Fibroblast of skin of right quadriceps (primary cell): ENCODE data around the gene PARVA.
A peak's percentile ranks its signal among the peaks of the same experiment; 100 is the strongest.

Source experiments
- DNase-seq: peaks from one replicate; pipeline ENCODE4 v3.0.0-alpha.2; 2013

Gene PARVA

DNA sequence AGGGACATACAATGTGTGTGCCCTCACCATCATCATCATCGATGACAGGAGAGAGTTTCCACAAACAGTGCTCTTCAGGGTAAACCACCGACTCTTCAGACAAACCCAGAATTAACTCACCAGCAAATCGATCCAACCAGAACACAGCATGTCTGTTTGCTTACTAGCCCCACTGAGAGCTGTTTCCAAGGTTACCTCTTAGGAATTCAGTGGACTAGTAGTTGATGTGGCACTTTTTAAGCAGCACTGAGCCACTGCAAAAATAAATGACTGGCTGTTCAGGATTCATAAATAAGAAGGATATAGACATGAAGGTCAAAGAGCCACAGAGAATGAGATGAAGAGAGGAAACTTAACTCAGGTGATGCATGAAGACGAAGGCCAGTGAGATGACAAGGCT lies 83.1 kb downstream of the PARVA start:
- no peak for DNase-seq

DNA sequence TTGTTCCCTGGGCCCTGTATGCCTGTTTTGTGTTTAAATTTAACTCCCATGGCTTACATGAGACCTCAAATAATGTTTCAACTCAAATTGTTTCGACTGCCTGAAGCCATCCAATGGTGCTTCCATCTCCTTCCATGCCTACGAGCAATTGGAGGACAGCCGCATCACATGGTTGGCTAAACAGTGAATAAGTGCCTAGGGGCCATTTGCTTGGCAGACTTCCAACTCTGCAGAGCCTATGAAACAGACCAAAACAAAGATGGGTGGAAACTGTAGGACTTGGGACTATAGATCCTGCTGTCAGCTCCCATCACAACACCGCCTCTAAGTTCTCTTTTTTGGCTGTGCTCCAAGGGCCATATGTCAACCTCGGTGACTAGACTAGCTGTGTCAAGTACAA lies 84.1 kb downstream of the PARVA start:
- no peak for DNase-seq

DNA sequence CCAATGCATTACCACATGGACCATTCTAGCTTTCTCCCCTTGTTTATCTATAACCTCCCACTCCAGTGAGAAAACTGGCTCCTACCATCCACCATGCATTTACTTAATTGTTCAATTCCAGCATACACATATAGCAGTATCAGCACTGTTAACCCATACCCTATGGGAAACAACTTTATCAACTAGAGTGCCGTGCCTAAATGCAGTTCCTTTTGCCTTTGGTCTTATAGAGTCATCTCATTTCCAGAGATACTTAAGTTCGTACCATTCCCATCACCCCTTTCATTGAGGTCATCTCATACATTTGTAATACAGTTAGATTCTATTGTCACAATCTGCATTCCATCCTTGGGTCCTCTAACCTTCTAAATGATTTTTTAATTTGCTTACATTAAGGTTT lies 86.9 kb downstream of the PARVA start:
- DNase-seq = no peak

DNA sequence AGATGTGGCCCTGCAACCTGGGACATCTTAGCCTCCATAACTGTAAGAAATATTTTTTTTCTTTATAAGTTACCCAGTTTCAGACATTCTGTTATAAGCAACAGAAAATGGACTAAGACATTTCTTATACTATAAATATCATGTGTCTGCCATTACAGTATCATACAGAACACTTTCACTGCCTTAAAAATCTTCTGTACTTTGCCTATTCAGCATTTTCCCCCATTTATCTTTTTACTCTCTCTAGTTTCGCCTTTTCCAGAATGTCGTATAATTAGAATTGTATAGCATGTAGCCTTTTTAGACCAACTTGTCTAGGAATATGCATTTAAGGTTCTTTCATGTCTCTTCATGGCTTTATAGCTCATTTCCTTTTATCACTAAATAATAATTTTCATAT lies 88.0 kb downstream of the PARVA start:
- no peak for DNase-seq

DNA sequence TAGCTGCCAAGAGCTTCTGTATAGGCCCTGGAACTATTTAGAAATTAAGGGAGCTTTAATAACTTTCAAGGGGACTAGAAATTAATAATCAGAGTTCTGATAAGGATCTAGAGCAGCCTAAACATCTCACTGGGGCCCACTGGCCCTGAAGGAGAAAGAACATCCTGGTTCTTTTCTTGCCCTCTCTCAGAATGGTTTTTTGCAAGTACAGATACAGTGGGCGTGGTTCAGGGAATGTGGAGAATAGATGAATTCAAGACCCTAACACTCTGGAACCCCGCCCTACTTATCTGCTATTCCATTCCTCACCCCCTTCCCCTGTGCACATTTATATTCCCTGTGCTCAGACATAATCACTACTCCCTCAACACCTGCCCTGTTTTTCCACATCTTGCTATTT lies 90.2 kb downstream of the PARVA start:
- DNase-seq = no peak

DNA sequence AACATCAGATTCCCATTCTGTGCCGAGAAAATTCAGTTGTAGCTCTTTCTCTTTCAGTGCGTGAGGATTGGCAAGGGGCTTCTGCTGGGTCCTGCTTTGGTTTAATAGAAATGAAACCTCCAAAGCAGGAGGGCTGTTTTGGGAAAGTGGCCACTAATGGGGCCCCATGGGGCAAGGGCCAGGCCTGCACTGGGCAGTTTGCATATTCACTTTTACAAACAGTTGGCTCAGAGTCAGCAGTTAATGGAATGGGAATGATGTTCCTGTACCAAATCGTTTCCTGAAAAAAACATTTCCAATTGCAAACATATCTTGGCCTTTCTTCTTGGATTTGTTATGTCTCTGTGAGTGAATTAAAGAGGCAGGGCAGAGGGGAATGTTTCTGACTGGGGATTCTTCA lies 92.1 kb downstream of the PARVA start:
- no peak for DNase-seq

DNA sequence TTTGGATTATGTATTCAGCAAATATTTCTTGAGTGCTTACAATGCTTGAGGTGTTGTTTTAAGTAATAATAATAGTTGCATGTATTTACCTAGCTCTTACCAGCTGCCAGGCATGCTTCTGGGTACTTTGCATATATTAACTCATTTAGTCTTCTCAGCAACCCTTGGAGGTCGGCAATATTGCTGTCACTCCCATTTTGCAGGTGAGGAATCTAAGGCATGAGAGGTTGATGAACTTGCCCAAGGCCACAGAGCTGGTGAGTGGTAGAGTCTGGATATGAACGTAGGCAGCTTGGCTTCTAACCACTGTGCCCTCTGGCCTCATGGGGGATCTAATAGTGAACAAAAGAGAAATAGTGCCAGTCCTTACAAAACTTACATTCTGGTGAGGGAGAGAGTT lies 92.9 kb downstream of the PARVA start:
- no peak for DNase-seq

DNA sequence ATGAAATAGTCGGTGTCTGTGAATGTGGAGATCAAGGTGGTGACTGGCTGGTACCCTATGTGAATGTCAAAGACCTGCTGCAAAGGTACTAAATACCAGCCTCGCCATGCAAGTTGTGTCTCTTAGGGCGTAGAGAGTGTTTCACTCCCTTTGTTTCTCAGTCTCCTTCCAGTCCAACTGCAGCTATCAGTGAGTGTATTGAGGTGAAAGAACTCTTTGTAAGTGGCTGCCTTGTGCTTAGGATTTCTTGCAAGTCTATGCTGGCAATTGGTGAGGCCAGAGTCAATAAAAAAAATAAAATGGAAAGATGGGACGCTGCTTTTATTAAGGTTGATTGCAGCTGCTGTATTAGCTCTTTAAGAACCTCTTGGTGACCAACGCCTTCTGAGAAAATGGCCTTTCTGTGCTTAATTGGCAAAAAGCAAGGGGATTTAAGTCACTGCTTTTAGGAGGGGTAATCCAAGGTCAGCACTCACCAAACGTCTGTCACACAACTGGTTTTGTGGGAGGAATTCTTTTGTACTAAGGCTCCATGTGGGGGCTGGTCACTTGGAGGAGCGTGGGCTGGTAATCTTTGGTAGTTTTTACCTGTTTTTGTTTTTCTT lies 95.1 kb downstream of the PARVA start:
- DNase-seq = no peak

DNA sequence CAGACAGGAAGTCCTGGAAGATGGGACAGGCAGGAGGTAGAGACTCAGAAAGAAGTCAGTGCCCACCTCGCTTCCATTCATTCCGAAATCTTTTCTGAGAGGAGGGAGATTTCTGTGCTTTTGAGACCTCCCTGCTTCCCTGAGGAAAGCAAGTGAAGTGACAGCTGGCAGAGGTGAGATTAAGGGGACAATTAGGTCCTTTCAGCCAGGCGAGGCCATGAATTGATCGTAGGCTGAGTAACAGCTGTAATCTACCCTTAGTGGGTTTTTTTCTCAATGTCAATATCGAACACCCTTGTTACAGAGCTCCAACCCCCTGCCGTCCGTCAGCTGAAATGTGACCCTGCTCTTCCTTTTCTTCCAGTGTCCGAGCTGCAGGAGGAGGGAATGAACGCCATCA lies 96.0 kb downstream of the PARVA start:
- no peak for DNase-seq

DNA sequence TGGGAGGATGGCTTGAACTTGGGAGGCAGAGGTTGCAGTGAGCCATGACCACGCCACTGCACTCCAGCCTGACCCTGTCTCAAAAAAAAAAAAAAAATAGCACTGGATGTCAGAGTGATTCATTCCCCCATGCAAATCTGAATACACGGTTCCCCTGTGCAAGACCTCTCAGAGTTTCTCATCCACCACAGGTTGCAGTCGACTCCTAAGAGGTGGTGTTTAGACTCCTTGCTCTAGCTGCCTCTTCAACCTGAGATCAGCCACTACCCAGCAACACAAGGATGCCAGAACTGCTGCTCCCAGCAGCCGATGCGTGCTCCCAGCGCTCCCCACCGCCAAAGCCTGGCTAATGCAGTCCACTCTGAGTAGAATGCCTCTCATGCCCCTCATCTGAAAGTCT lies 97.5 kb downstream of the PARVA start:
- no peak for DNase-seq

DNA sequence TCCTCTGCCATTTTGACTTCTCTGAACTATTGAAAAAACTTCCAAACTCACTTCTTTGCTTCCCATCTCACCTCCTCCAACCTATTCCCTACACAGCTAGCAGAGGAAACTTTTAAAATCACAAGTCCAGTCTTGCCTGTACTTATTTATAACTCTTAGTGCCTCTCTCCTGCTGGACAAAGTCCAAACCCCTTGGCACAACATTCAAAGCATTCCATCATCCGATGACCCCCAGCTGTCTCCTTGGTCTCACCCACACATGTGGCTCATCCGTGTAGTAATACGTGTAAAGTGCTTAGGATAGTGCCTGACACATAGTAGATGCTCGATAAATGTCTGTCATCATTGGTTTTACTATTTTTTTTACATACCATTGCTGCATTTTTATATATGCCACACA lies 101.4 kb downstream of the PARVA start:
- peak; percentile 56 for DNase-seq

DNA sequence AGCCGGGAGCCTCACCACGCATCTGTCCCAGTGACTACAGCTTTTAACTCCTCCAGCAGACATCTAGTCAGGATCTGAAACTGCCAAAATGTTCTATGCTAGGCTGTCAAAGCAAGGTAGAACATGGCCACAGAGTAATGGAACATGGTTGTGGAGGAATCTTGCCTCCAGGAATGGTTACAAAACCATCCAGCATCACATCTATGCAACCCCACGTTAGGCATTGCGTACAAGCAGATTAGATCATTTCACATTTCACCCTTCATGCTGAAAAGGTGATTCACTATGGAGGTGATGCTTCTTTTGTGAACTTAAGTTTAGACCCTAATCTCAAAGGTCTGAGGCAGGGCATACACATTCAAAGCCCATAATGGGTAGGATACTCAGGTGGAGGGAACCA lies 103.0 kb downstream of the PARVA start:
- no peak for DNase-seq

DNA sequence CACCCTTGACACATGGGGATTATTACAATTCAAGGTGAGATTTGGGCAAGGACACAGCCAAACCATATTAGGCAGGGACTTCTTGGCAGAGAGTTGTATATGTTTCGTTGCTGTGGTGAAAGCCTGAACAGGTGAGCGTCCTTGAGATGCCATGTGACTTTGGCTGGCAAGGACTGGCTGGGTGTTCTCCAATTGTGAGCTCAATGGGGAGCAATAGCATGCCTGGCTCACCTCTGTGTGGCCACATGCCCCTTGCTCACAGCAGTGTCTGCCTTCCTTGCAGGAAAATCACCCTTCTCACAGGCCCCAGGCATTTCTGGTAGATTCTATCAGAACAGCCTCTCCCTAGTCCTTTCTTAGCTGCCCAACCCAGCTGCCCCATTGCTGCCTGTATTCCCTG lies 105.5 kb downstream of the PARVA start:
- DNase-seq = no peak

DNA sequence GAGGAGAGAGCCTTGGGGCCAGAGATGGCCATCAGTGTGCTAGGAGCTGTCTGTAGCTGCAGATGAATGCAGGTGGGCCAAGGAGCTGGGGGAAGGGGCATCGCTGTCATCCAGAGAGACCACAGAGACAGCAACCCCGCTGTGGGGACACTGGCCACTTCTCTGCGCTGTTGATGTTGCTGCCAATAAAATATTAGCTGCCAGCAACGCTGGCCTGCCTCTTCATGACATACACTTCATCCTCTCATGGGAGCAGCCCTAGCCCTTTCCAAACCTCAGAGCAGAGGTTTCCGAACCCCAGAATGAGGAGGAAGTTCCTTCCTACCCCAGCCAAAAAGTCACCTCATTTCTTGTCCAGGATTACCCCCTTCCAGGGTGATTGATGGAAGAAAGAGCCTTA lies 106.2 kb downstream of the PARVA start:
- DNase-seq = no peak

DNA sequence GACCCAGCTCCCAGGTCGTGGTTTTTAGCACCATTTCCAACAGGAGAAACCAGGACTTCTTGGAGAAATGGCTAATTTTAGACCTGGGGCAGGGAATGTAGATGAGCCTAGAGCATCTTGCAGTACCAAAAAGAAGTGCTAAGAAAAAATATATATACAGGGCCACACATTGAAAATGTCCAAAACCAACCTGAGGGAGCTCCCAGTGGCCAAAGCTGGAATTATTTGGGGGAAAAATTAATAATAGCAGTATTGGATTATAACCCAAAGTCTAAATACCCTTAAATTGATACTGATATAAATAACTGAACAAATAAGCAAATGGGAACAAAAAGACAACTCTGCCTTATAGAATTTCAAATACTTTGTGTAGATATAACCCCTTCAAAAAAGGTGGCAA lies 108.0 kb downstream of the PARVA start:
- no peak for DNase-seq

DNA sequence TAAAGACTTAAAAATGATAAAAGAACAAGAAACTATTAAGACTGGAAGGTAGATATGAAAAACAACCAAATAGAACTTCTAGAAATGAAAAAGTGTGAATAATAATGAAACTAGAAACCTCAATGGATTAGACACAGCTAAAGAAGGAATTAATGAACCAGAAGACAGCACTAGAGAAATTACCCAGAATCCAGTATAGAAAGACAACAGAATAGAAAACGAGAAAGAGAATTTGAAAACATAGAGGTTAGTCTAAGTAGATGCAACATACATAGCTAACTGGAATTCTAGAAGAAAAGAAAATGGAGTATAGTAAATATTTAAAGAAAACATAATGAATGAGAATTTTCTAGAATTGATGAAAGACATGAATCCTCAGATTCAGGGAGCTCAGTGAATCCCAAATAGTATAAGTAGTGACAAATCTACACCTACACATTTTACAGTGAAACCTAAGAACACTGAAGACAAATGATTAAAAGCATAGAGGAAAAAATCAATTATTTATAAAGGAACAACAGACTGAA lies 111.9 kb downstream of the PARVA start:
- no peak for DNase-seq

DNA sequence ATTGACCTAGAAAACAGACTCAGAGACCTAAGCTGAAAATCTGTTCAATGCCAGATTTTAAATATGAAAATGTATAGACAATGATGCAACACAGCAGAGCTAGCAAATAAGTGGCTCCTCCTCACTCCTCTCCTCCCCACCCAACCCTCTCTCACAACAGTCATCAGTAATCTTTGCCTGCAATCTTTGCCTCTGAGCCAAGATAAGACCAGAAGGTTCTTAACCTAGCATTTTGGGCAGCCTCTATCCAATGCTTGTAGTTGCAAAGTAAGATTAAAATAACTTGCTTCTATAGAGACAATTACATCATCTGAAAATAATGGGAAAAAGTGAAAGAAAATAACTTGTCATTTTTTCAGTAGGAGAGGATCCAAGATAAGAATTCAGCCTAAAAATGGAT lies 117.3 kb downstream of the PARVA start:
- DNase-seq = peak; percentile 70

DNA sequence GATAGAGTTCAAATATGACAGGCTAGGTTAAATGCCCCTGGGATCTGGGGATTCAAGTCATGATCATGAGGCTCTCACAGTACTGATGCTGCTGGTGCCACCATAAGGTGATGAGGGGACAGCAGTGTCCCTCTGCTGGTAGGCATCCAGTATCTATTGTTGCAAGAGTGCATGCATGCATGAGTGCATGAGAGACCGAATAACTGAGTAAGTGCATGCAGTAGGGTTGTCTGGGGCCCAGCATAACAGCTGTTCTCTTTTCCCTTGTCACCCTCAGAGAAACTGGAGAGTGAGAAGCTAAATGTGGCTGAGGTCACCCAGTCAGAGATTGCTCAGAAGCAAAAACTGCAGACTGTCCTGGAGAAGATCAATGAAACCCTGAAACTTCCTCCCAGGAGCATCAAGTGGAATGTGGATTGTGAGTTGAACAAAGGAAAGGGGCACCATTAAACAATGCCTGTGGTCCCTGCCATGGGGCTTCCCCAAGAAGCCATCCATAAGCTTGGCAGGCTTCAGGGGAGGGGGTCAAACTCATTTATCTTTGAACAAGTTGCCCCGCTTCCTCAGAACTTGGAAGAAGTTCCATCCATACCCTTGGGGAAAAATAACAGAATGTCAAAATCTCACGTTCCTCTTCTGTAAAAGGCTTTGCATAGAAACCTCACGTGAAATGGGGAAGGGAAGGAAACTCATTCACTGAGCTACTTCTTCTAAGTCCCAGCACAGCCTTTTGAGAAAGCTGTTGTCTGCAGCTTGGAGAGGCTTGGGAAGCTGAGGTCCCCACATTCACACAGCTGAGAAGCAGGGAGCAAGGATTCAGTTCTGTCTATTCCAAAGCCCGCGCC lies 119.0 kb downstream of the PARVA start:
- peak; percentile 18 for DNase-seq

DNA sequence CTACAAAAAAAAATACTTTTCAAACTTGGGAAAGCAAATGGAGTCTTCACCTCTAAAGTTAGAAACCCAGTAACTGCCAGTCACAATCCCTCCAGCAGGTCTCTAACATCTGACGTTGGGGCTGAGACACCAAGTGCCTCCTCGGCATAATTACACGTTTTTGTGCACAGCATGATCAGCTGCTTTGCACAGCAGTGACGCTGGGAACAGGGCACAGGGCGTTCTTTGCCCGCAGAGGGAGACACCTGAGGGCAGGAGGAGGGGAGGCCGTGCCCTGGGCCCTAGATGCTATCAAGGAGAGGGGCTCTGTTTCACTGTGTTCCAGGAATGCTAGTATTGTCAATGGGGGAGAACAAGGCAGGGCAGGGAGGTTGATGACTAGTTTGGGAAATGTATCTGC lies 120.1 kb downstream of the PARVA start:
- no peak for DNase-seq

DNA sequence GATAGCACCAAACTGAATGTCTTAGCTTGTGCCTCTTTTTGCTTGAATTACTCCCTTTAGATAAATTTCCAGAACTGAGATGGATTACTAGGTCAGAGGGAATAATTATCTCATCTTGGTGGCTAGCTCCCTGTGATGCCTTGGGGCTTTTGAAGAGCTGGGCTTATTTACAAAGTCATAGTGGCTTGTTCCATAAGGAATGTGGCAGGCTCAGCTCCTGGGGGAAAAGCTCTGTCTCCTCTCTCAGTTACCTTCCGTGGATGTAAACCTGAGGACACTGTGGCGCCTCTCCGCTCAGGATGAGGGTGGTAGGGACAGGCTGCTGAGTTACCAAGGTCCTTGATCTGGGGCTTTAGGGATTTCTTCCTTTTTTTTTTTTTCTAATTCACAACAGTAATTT lies 121.7 kb downstream of the PARVA start:
- no peak for DNase-seq

DNA sequence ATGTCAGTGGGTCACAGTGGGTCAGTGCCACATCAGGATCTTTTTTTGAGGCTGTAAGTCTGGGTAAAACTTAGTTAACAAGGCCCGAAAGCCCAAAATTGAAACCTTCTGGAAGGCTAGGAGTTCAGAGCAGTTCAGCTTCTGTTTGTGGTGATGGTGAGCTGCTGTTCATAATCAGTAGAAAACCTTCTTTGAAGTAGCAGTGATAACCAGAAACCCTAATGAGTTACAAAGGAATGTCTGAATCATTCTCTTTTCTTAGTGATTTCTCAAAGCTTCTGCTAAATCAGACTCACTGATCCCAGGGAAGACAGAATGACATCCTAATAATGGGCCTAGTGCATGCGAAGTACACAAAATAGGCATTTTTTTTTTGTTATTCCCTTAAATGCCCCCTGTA lies 124.7 kb downstream of the PARVA start:
- peak; percentile 77 for DNase-seq

DNA sequence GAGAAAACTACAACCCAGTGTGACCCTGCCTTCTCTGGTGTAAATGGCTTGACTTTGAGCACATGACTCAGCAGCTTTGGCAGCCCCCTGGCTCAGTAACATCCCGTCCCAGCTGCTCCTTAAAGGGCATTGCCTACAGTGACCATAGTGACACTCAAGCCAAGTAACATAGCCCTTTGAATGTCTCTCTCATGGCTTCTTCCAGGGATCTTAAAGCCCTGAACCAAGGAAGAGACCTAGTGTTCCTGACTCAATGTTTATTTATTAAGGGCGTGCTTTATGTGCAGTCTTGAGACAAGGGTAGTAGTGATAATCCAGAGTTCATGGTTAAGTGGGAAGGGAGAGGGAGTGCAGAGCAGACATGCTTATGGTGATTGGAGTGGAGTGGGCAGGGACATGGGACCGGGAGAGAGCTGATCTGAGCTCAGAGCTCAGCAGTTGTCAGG lies 125.7 kb downstream of the PARVA start:
- no peak for DNase-seq

DNA sequence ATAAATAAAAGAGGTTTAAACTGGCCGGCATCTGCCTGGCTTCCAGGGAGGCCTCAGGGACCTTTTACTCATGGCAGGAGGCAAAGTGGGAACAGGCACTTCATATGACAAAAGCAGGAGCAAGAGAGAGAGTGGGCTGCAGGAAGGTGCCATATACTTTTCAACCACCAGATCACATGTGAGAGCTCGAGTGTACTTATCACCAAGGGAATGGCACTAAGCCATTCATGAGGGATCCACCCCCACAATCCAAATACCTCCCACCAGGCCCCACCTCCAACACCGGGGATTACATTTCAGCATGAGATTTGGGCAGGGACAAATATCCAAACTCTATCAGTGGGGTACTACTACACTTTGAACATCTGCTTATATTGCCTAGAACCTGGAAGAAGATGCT lies 126.5 kb downstream of the PARVA start:
- DNase-seq = no peak

DNA sequence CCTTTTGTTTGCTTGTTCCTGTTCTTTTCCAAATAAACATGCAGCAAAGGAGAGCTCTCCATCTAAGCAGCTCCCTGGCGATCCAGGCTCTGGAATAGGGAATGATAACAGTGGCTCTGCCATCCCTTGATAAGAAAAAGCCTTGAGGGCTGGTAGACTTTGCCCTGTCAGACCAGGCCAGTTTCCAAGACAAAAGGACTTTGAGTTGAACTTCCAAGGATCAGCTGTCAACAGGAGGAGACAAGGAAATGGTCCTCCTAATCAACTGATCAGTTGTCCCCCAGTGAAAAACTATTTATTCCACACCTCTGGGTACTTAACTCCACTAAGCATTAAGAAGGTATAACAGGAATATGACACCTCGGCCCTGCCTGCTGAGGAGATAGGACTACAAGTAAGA lies 127.8 kb downstream of the PARVA start:
- no peak for DNase-seq
